Fibroblast of pulmonary artery (primary cell): ENCODE data around the gene ITGA4.

Experiments used
- DNase-seq: peaks from one replicate; pipeline ENCODE4 v3.0.0-alpha.2; 2010; ENCODE audit warnings: low read depth
- H3K4me3 ChIP-seq: replicated peaks from 2 replicates; pipeline ENCODE4 v1.5.1; 2011; ENCODE audit warnings: low read depth, mild to moderate bottlenecking, control low read depth, low read length, moderate library complexity
- CTCF ChIP-seq: IDR thresholded peaks from 2 replicates; pipeline ENCODE4 v1.5.1; 2011; ENCODE audit warnings: mild to moderate bottlenecking, control low read depth, low read length, inconsistent platforms; ENCODE audit errors: missing control alignments

Gene ITGA4

GRCh38 chr2:181472990-181473389 lies 15.8 kb downstream of the ITGA4 start:
- no peak for DNase-seq
- no peak for TF ChIP-seq CTCF
- no peak overlapping the region for H3K4me3 ChIP-seq

GRCh38 chr2:181474222-181474881 lies 17.2 kb downstream of the ITGA4 start:
- no peak overlapping the region for H3K4me3 ChIP-seq
- no peak for DNase-seq
- no peak for TF ChIP-seq CTCF

DNA sequence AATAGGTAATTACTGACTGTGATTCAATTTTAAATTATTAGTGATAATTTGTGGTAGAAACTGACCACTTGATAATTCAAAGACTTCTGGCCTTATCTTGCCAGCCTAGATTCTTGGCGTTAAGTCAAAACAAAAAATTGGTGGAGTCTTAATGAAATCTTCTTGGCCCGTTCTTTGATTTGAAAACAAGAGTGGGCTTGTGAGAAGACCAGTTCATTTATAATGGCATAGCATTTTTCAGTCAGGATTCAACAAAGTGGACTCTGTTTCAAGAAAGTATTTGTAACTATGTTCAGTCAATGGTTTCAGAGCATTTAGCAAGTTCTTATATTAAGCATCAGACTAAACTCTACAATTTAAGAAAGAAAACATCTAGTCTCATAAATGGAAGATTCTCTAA lies 26.0 kb downstream of the ITGA4 start:
- H3K4me3 ChIP-seq = no peak overlapping the region
- TF ChIP-seq CTCF = no peak
- DNase-seq = no peak

- no peak for DNase-seq
- no peak for TF ChIP-seq CTCF
- H3K4me3 ChIP-seq = no peak overlapping the region
These were observed 26.7 kb downstream of the ITGA4 start for GRCh38 chr2:181483876-181484275.

GRCh38 chr2:181484851-181485637 lies 27.9 kb downstream of the ITGA4 start:
- H3K4me3 ChIP-seq = no peak overlapping the region
- no peak for TF ChIP-seq CTCF

GRCh38 chr2:181485638-181485946 lies 28.4 kb downstream of the ITGA4 start:
- no peak overlapping the region for H3K4me3 ChIP-seq
- TF ChIP-seq CTCF = no peak
- no peak for DNase-seq

More at GRCh38 chr2:181484851-181485637, 27.9 kb downstream of the ITGA4 start:
- DNase-seq = no peak
